ENCODE data around the gene TFB1M.

Gene TFB1M

GRCh38 chr6:155212616-155213380 is 101.5 kb downstream of the TFB1M start:
- DNase-seq (ENCODE audit: low read depth, low spot score) = no peak

GRCh38 chr6:155212106-155212505 is 102.2 kb downstream of the TFB1M start:
- no peak for DNase-seq (ENCODE audit: low read depth, low spot score)

- no peak for DNase-seq (ENCODE audit: low read depth, low spot score)
Measured at GRCh38 chr6:155207223-155207622, 107.1 kb downstream of the TFB1M start.

Data from activated naive CD8-positive, alpha-beta T cell treated with anti-CD3 and anti-CD28 coated beads, Interleukin-2, amount 50 U/mL, for 16 hours (primary cell).